NCI-H524 (cell line): ENCODE measurements around the gene AOAH.
A peak's percentile ranks its signal among the peaks of the same experiment; 100 is the strongest.

Experiments
- DNase-seq, 2 experiments: peaks; one replicate each; lab custom pipeline; 2025; lab: John Stamatoyannopoulos, UW

The AOAH gene

GRCh38 chr7:36602511-36602910 is 121.8 kb downstream of the AOAH start:
- DNase-seq = no peak

GRCh38 chr7:36601601-36602000 is 122.7 kb downstream of the AOAH start:
- no peak for DNase-seq

DNA sequence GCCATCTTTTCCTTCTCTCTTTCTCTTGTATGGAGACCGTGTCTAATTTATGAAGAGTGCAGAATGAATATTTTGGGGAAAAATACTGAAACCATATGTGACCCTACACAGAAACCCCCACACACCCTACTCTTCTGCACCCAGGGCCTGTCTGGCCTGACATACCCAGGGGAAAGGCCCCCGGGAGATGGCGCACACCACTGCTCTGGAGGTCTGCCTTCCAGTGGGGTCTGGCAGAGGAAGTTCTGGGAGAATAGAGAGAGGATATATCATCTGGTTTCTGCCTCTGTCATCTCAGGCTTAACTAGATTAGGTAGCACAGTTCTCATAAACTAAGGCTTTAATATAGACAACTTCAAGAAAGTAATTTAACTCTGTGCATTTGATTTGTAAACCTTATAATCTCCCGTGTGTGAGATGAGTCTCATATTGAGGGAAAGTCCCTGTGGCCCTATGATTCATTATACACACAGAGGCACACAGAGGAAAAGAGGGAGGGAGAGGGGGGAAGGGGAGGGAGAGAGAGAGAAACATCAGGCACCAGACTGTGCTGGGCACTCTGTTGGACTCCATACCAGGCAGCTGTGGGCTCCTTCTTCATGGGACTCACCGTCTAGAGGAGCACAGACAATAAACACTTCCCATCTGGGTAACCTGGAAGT is 123.3 kb downstream of the AOAH start:
- DNase-seq = peak in 1 of 2 experiments; percentile 41

DNA sequence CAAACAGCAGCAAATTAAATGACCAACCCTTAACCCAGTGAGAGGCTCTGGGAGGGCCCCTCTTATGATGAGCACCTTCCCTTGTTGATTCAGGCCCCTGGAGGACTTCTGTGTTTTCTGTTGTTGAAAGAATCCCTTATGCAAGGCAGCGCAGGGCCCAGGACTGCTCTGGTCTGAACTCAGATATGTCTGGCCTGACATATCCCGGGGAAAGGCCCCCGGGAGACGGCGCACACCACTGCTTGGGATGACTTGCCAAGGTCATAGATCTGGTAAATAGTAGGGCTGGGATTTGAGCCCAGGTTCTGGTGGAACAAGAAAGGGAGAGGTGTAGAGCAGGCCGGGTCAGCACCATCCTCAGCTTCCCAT is 124.0 kb downstream of the AOAH start:
- DNase-seq = no peak

DNA sequence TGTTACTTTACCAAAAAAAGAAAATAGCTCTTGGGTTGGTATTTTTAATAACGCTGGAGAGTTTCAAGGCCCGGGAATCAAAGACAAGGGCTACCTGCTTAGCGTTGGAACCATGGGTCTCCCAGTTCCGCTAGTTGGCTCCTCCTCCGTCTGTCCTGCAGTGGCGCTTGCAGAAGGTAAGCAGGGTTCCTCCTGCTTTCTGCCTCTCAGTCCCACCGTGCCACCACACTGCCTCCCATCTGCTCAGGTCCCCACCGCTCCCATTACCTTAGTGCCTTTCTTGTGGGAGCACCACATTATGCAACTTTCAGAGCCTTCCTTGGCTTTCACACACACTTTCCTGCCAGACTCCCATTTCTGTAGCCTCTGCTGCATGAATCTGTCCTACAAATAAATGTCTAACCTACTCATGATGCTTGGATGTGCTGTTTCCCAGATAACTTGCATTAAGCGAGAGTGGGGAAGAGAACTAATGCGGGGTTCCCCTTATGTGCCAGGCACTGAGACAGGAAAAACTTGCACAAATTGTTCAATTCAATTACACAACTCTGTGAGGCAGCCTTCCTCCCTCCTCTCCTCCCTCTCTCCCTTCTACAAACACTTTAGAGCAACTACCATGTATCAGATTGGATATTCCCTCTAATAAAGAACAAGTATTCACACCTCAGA is 124.5 kb downstream of the AOAH start:
- no peak for DNase-seq

DNA sequence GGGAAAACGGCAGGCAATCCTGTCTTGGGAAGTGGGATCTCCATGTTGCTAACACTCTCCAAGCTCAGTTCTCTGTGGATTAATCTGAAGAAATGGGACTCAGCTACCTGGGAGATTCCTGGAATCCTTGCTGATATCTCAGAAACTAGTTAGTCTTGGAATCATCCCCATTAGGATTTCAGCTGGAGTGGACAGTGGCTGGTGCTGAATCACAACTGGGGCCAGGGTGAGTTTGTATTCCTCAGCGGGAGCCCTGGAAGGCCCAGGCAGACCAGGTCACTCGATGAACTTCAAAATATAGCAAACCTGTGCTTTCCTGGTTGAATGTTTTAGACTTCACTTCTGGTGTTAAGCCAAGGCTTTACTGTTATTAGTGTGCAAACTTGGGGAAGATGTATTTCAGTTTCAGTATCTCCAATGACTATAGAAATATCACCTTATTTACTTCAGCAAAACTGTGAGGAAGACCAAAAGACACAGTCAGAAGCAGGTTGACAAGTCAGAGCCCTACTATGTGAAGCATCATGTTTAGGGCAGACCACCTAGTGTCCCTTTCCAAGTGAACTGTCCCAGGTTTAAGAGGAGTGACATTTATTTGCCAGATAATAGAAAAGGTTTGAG is 126.1 kb downstream of the AOAH start:
- DNase-seq = no peak

DNA sequence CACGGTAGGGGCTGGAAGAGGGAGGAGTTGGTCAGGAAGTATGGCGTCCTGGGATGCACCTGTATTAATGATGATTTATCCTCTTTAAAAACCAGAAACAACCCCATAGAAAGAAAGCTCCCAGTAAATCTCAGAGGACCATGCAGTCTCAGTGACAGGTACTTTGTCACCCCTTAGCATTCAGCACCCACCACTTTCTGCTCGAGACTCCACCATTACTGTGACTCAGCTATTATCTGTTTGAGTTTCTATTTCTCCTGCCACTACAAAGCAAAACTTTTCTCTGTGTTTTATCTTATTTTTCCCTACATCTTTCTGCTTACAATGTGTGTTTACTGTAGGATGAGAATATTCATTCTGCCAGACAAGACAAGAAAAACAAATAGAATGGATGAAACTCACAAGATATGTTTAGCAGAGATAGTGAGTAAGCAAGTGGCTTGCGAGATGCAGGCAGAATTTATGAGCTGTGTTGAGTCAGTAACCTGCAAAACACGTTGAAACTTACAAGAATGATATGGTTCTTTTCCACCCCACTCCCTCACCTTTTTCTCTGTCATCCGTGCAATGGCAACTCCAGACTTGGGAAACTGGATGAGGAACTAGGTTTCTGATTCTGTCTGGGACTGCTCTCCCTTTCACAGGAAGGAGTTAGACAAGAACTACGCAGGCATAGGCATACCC is 127.1 kb downstream of the AOAH start:
- DNase-seq = no peak

GRCh38 chr7:36594445-36594844 is 129.8 kb downstream of the AOAH start:
- no peak for DNase-seq

DNA sequence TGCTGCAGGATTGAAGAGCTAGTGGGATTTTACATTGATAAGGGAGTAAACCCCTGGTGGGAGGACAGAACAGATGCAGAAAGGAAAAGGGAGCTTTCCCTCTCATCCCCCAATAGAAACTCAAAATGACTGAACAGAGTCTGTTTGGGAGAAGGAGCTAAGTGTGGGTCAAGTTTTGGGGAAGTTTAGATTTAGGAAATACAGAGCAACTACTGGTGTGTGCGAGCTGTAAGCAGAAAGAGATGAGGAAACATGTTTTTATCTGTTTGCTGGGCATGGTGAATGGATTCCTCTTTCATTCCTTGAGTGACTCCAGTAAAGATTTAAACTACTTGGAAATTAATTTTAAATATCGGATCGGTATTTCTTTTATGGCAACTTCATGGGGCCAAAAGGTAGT is 132.7 kb downstream of the AOAH start:
- DNase-seq = no peak

DNA sequence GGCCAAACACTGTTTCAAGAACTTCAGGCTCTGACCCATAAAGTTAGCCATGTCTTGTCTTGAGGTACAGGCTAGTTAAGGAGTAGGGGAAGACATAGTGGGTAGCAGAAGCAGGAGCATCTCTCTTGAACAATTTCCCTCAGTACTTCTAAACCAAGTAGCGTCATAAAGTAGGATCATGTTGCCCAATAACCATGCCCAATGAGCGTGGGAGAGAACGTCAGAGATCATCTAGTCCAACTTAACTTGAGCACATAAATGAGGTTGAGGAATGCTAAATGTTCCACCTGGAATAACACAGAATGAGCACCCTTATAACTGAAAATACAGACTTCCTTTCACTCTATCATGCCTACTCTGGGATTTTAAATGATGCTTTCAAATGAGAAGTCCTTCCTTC is 134.9 kb downstream of the AOAH start:
- DNase-seq = no peak

- no peak for DNase-seq
Measured at GRCh38 chr7:36583318-36583717, 141.0 kb downstream of the AOAH start.

GRCh38 chr7:36575832-36576231 is 148.5 kb downstream of the AOAH start:
- DNase-seq = no peak

DNA sequence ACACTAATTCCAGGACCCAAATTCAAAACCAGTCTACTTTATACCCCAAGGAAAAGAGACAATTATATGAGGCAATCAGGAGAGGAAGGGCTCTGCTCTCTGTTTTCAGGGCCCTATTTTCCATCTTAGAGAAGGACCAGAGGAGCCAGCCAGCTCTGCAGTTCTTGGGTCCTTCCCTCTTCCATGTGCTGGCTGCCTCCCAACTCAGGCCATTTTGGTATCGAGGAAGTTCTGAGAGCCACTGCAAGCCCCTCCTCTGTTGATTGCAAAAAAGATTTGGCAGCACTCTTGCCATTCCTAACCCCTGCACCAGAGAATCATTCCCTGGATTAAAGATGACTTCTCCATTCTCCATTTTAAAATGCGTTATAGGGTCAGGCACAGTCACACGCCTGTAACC is 151.2 kb downstream of the AOAH start:
- no peak for DNase-seq

GRCh38 chr7:36571190-36571560 is 153.1 kb downstream of the AOAH start:
- DNase-seq = no peak

GRCh38 chr7:36570528-36571189 is 153.6 kb downstream of the AOAH start:
- no peak for DNase-seq

DNA sequence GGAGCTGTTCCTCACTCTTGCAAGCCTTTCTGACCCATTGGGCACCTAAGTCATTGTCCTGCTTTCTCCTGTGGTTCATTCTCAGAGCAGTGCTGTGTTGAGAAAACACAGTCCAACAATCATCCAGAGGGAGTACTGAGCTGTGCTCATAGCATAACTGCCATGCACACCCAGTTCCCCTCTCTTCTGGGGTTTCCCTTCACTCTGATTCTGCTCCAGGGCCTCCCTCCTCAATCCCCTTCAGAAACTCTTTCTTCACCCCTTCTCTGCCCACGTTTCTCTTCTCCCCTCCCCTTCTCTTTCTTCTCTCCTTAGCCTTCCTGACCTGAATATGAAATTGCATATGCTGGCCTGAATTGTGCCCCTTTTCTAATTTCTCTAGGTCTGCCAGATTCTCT is 155.8 kb downstream of the AOAH start:
- DNase-seq = no peak

GRCh38 chr7:36567699-36568451 is 156.4 kb downstream of the AOAH start:
- DNase-seq = no peak

DNA sequence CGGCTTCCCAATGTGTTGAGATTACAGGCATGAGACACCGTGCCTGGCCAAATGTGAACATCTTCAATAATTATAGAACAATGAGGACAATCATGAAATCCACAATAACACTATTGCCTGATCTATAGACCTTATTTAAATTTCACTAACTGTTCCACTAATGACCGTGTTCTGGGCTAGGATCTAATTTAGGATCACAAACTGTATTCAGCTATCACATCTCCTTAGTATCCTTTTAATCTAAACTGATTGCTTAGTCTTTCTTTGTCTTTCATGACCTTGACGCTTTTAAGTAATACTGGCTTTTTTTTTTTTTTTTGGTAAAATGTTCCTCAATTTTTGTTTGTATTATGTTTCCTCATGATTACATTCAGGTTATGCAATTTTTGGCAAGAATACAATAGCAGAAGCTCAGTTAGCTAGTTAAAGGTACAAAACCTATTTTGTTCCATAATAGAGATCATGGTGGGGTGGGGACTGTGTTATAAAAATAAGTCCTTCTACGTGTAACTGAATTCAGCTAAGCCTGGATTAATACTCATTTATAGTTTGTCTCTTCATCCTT is 158.4 kb downstream of the AOAH start:
- DNase-seq = no peak

GRCh38 chr7:36564489-36564888 is 159.8 kb downstream of the AOAH start:
- no peak for DNase-seq

GRCh38 chr7:36563706-36564327 is 160.5 kb downstream of the AOAH start:
- DNase-seq = no peak

DNA sequence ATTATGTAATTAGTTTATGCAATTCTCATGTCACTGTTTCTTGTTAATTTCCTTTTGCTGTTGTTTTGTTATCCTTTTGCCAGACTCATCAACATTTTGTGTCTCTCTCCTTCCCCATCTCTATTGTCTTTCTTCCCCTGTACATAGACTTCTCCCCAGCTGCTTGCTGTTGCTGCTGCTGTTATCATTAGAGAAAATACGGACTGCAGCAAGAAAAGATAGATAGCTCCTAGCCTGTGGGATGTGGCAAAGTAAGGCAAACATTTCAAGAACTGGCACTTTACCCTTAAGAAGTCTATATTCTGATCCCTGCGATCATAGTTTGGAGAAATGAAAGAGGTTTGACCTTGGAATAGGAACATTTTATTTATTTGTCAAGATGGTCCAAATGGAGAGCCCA is 162.2 kb downstream of the AOAH start:
- no peak for DNase-seq
